Mucosa of rectum (tissue), 2 donors: ENCODE results near the gene PLEKHG4B.
"Not testable (repeated sequence)": the region's sequence is repeated elsewhere in the genome, so short reads cannot be mapped to it uniquely, and the experiment has no call there.

Experiments used
- H3K27ac ChIP-seq, 2 donors: one replicate each; pipeline ENCODE4 v1.7.0; 2013; ENCODE audit warnings: inconsistent platforms in 2 of 2, low read depth in 2 of 2, low read length in 2 of 2
- H3K27me3 ChIP-seq, 2 donors: one replicate each; pipeline ENCODE4 v1.7.0; 2013; ENCODE audit warnings: low read length in 2 of 2; ENCODE audit not compliant: control insufficient read depth in 2 of 2, insufficient read depth in 2 of 2
- H3K36me3 ChIP-seq, 2 donors: one replicate each; pipeline ENCODE4 v1.7.0; 2013; ENCODE audit warnings: low read length in 2 of 2; ENCODE audit not compliant: control insufficient read depth in 2 of 2, insufficient read depth in 2 of 2
- H3K4me1 ChIP-seq, 2 donors: one replicate each; pipeline ENCODE4 v1.7.0; 2013; ENCODE audit warnings: low read length in 2 of 2, mild to moderate bottlenecking in 1 of 2; ENCODE audit not compliant: control insufficient read depth in 2 of 2, insufficient read depth in 2 of 2
- H3K4me3 ChIP-seq, 2 donors: one replicate each; pipeline ENCODE4 v1.7.0; 2013; ENCODE audit warnings: low read length in 2 of 2
- H3K9ac ChIP-seq, 2 donors: one replicate each; pipeline ENCODE4 v1.7.0; 2013; ENCODE audit warnings: low read length in 2 of 2, low read depth in 1 of 2, mild to moderate bottlenecking in 1 of 2
- H3K9me3 ChIP-seq, 2 donors: one replicate each; pipeline ENCODE4 v1.7.0; 2013; ENCODE audit warnings: low read length in 2 of 2; ENCODE audit not compliant: control insufficient read depth in 2 of 2
- donor health status: healthy.
- donor health status: Normal muscosa, but diverticular disease.

Gene PLEKHG4B

GRCh38 chr5:161803-162110 is 69.8 kb downstream of the PLEKHG4B start:
- Histone ChIP-seq H3K9ac (no peak overlapping the region), H3K4me1 (no peaks in the 10 kb centered on the region), H3K36me3 (no peaks in the 10 kb centered on the region), H3K9me3 (no peaks in the 10 kb centered on the region), H3K27me3 (no peaks in the 10 kb centered on the region), H3K4me3 (no peak overlapping the region), H3K27ac (no peak overlapping the region)

GRCh38 chr5:162190-162564 is 70.2 kb downstream of the PLEKHG4B start:
- Histone ChIP-seq H3K4me1 (no peaks in the 10 kb centered on the region), H3K27ac (no peak overlapping the region), H3K9ac (no peak overlapping the region), H3K4me3 (no peak overlapping the region), H3K27me3 (no peaks in the 10 kb centered on the region), H3K36me3 (no peaks in the 10 kb centered on the region), H3K9me3 (no peaks in the 10 kb centered on the region)

- no peaks in the 10 kb centered on the region for H3K9me3 ChIP-seq
- H3K36me3 ChIP-seq, result no peaks in the 10 kb centered on the region
- H3K27ac ChIP-seq, result no peak overlapping the region
- no peak overlapping the region for H3K9ac ChIP-seq
- no peaks in the 10 kb centered on the region for H3K27me3 ChIP-seq
- H3K4me1 ChIP-seq, result no peaks in the 10 kb centered on the region
- no peak overlapping the region for H3K4me3 ChIP-seq
Observed at GRCh38 chr5:162565-163337, 70.8 kb downstream of the PLEKHG4B start.

- Histone ChIP-seq H3K4me1 (no peaks in the 10 kb centered on the region), H3K9ac (no peak overlapping the region), H3K27ac (no peak overlapping the region), H3K9me3 (no peaks in the 10 kb centered on the region), H3K4me3 (no peak overlapping the region), H3K36me3 (no peaks in the 10 kb centered on the region), H3K27me3 (no peaks in the 10 kb centered on the region)
Observed at GRCh38 chr5:163338-163620, 71.3 kb downstream of the PLEKHG4B start.

GRCh38 chr5:163841-164240 is 71.9 kb downstream of the PLEKHG4B start:
- H3K4me1 ChIP-seq, result no peaks in the 10 kb centered on the region
- H3K27ac ChIP-seq, result no peak overlapping the region
- H3K9me3 ChIP-seq, result no peaks in the 10 kb centered on the region
- H3K36me3 ChIP-seq, result no peaks in the 10 kb centered on the region
- no peak overlapping the region for H3K4me3 ChIP-seq
- no peak overlapping the region for H3K9ac ChIP-seq
- H3K27me3 ChIP-seq, result no peaks in the 10 kb centered on the region

GRCh38 chr5:164244-164643 is 72.3 kb downstream of the PLEKHG4B start:
- Histone ChIP-seq H3K4me3 (no peak overlapping the region), H3K4me1 (no peaks in the 10 kb centered on the region), H3K9me3 (no peaks in the 10 kb centered on the region), H3K9ac (no peak overlapping the region), H3K27ac (no peak overlapping the region), H3K36me3 (no peaks in the 10 kb centered on the region), H3K27me3 (no peaks in the 10 kb centered on the region)

- not testable (repeated sequence) for H3K4me3 ChIP-seq, H3K9ac ChIP-seq, H3K27me3 ChIP-seq, H3K36me3 ChIP-seq, H3K27ac ChIP-seq, H3K9me3 ChIP-seq, H3K4me1 ChIP-seq
Observed at GRCh38 chr5:164783-165182, 72.8 kb downstream of the PLEKHG4B start.

- Histone ChIP-seq H3K4me3 (no peak overlapping the region), H3K9ac (no peak overlapping the region), H3K27ac (no peak overlapping the region), H3K27me3 (no peaks in the 10 kb centered on the region), H3K9me3 (no peaks in the 10 kb centered on the region), H3K4me1 (no peaks in the 10 kb centered on the region), H3K36me3 (no peaks in the 10 kb centered on the region)
Observed at GRCh38 chr5:166441-167372, 74.7 kb downstream of the PLEKHG4B start.

GRCh38 chr5:167511-167910 is 75.5 kb downstream of the PLEKHG4B start:
- Histone ChIP-seq H3K27ac (no peak overlapping the region), H3K9me3 (no peaks in the 10 kb centered on the region), H3K4me1 (no peaks in the 10 kb centered on the region), H3K27me3 (no peaks in the 10 kb centered on the region), H3K9ac (no peak overlapping the region), H3K4me3 (no peak overlapping the region), H3K36me3 (no peaks in the 10 kb centered on the region)

GRCh38 chr5:167982-168660 is 76.2 kb downstream of the PLEKHG4B start:
- no peaks in the 10 kb centered on the region for H3K4me1 ChIP-seq
- H3K9ac ChIP-seq, result no peak overlapping the region
- H3K36me3 ChIP-seq, result no peaks in the 10 kb centered on the region
- no peaks in the 10 kb centered on the region for H3K27me3 ChIP-seq
- no peak overlapping the region for H3K27ac ChIP-seq
- H3K9me3 ChIP-seq, result no peaks in the 10 kb centered on the region
- H3K4me3 ChIP-seq, result no peak overlapping the region
